Keratinocyte (primary cell): ENCODE results near the gene SPAST. TPM values are rescaled to one million over a fixed set of nuclear protein-coding genes. Genes with fewer than 3 reads are reported as not detected.

ENCODE experiments used
- DNase-seq: peaks from one replicate; pipeline ENCODE4 v3.0.0-alpha.2; 2011; ENCODE audit warnings: low read depth, missing footprints, low spot score
- FAIRE-seq: peaks from 2 replicates; lab custom pipeline; 2011; peaks lifted over from hg19 to GRCh38; lab: Jason Lieb, UNC
- H2AFZ ChIP-seq: 2 replicates; pipeline ENCODE4 v1.6.0; 2012; ENCODE audit warnings: low read length, control low read depth, inconsistent platforms; ENCODE audit not compliant: control insufficient read depth
- H3K27ac ChIP-seq: 2 replicates; pipeline ENCODE4 v1.5.1; 2011; ENCODE audit warnings: low read length; ENCODE audit not compliant: control insufficient read depth, insufficient read depth
- H3K27me3 ChIP-seq: 3 replicates; pipeline ENCODE4 v1.6.0; 2011; ENCODE audit warnings: low read length; ENCODE audit not compliant: control insufficient read depth, insufficient read depth; ENCODE audit errors: extremely low read depth
- H3K36me3 ChIP-seq, 2 experiments: 2 replicates in 1 of 2; 3 replicates in 1 of 2; pipeline ENCODE4 v1.5.1; 2011; ENCODE audit warnings: low read length in 2 of 2, mild to moderate bottlenecking in 1 of 2; ENCODE audit not compliant: control insufficient read depth in 2 of 2, insufficient read depth in 2 of 2; ENCODE audit errors: extremely low read depth in 1 of 2
- H3K4me1 ChIP-seq: 3 replicates; pipeline ENCODE4 v1.5.1; 2011; ENCODE audit warnings: low read length; ENCODE audit not compliant: control insufficient read depth, insufficient read depth; ENCODE audit errors: extremely low read depth
- H3K4me2 ChIP-seq: 3 replicates; pipeline ENCODE4 v1.6.0; 2011; ENCODE audit warnings: low read depth, low read length; ENCODE audit not compliant: control insufficient read depth, insufficient read depth; ENCODE audit errors: extremely low read depth
- H3K4me3 ChIP-seq, 3 experiments: fragments of 200-600 bp in 1 of 3; sonication (generic) in 1 of 3; 2 replicates in 2 of 3; 3 replicates in 1 of 3; pipeline ENCODE4 v1.5.1; 2011 to 2016; ENCODE audit warnings: low read length in 3 of 3, mild to moderate bottlenecking in 3 of 3, control low read depth in 2 of 3, inconsistent platforms in 1 of 3, low read depth in 1 of 3, mixed read lengths in 1 of 3, mixed run types in 1 of 3, moderate library complexity in 1 of 3; ENCODE audit not compliant: control insufficient read depth in 2 of 3, insufficient read depth in 2 of 3; ENCODE audit errors: extremely low read depth in 1 of 3
- H3K79me2 ChIP-seq: 2 replicates; pipeline ENCODE4 v1.6.0; 2012; ENCODE audit warnings: low read length; ENCODE audit not compliant: control insufficient read depth, insufficient read depth
- H3K9ac ChIP-seq: 3 replicates; pipeline ENCODE4 v1.6.0; 2011; ENCODE audit warnings: low read length; ENCODE audit not compliant: control insufficient read depth, insufficient read depth; ENCODE audit errors: extremely low read depth
- H3K9me1 ChIP-seq: 3 replicates; pipeline ENCODE4 v1.6.0; 2011; ENCODE audit warnings: low read length; ENCODE audit not compliant: control insufficient read depth, insufficient read depth; ENCODE audit errors: extremely low read depth
- H3K9me3 ChIP-seq: 2 replicates; pipeline ENCODE4 v1.5.1; 2012; ENCODE audit warnings: low read depth, low read length; ENCODE audit not compliant: control insufficient read depth
- H4K20me1 ChIP-seq: 3 replicates; pipeline ENCODE4 v1.6.0; 2011; ENCODE audit warnings: low read length; ENCODE audit not compliant: control insufficient read depth, insufficient read depth; ENCODE audit errors: extremely low read depth
- CTCF ChIP-seq, 3 experiments: IDR thresholded peaks in 1 of 3; conservative IDR thresholded peaks in 1 of 3; optimal IDR thresholded peaks in 1 of 3; 2 replicates in 2 of 3; 3 replicates in 1 of 3; pipeline versions ENCODE3 to v1.5.1; 2011; ENCODE audit warnings: low read length in 3 of 3, mild to moderate bottlenecking in 3 of 3, moderate library complexity in 2 of 3, control low read depth in 1 of 3, inconsistent platforms in 1 of 3; ENCODE audit not compliant: insufficient read depth in 2 of 3; ENCODE audit errors: extremely low read depth in 1 of 3
- EZH2 ChIP-seq: IDR thresholded peaks from one replicate; pipeline ENCODE4 v1.6.1; 2012; ENCODE audit warnings: inconsistent platforms, mild to moderate bottlenecking, low read length, moderate library complexity
- dilution Hi-C: fragments of 300-500 bp; cut with MboI; formaldehyde crosslinking; loops from one replicate; pipeline ENCODE4 v1.7.0; 2020; ENCODE audit warnings: low sequenced_read_pairs; ENCODE audit not compliant: extremely low pct_ligation_motif_present
- polyA plus RNA-seq, 5 experiments: library from polyadenylated mRNA; depleted of rRNA in 3 of 5; stranded (reverse) in 3 of 5; stranded (forward) in 1 of 5; unstranded in 1 of 5; fragments of >200 nt; gene quantifications; 1 replicate in 1 of 5; 2 replicates in 3 of 5; 3 replicates in 1 of 5; pipeline versions ENCODE4 v1.2.1 to v1.2.3, GENCODE V29; 2011 to 2012; ENCODE audit warnings: missing spikeins in 2 of 5, low read depth in 1 of 5, low replicate concordance in 1 of 5

The SPAST gene
- polyA plus RNA-seq, 1 donor (not counting 4 experiments of a cell fraction or from before 2014, with no cell fraction given) = 9.5 TPM

GRCh38 chr2:32119161-32119560, 55.8 kb downstream of the SPAST start:
- no peak overlapping the region for H3K4me3 ChIP-seq
- H2AFZ ChIP-seq = no peak overlapping the region
- no peak for TF ChIP-seq CTCF (optimal IDR thresholded peaks at IDR 0.05 in 1 of 3, IDR thresholded peaks at IDR 0.05 in 1 of 3, conservative IDR thresholded peaks at IDR 0.05 in 1 of 3; ENCODE audit: extremely low read depth in 1 of 3, insufficient read depth in 2 of 3, low read length in 3 of 3)
- TF ChIP-seq EZH2 = no peak
- no peak overlapping the region for H3K9ac ChIP-seq
- peak overlapping the region; percentile 34 for H3K27ac ChIP-seq
- H3K27me3 ChIP-seq = no peaks in the 10 kb centered on the region
- no peaks in the 10 kb centered on the region for H3K79me2 ChIP-seq
- no peaks in the 10 kb centered on the region for H3K9me3 ChIP-seq
- DNase-seq = no peak
- FAIRE-seq = peak; percentile 23
- peaks cover 0 to 2% of the 10 kb centered on the region in 2 experiments for H3K36me3 ChIP-seq
- H3K4me2 ChIP-seq = peak overlapping the region; percentile 23
- H3K9me1 ChIP-seq = no peaks in the 10 kb centered on the region
- dilution Hi-C loops = no loop called here
- H3K4me1 ChIP-seq = peaks cover 10% of the 10 kb centered on the region
- no peaks in the 10 kb centered on the region for H4K20me1 ChIP-seq

- DNase-seq (no peak), FAIRE-seq (no peak)
- Histone ChIP-seq H3K9me3 (no peaks in the 10 kb centered on the region), H4K20me1 (no peaks in the 10 kb centered on the region), H3K36me3 (peaks cover 0 to 3% of the 10 kb centered on the region in 2 experiments), H2AFZ (no peak overlapping the region), H3K4me3 (no peak overlapping the region), H3K79me2 (no peaks in the 10 kb centered on the region), H3K4me2 (no peak overlapping the region), H3K27me3 (no peaks in the 10 kb centered on the region), H3K9me1 (no peaks in the 10 kb centered on the region), H3K9ac (no peak overlapping the region), H3K4me1 (no peaks in the 10 kb centered on the region), H3K27ac (no peak overlapping the region)
- dilution Hi-C loops = no loop called here
- TF ChIP-seq CTCF (optimal IDR thresholded peaks at IDR 0.05 in 1 of 3, IDR thresholded peaks at IDR 0.05 in 1 of 3, conservative IDR thresholded peaks at IDR 0.05 in 1 of 3; ENCODE audit: extremely low read depth in 1 of 3, insufficient read depth in 2 of 3, low read length in 3 of 3) (no peak), EZH2 (no peak)
Observed at GRCh38 chr2:32124660-32125059, 61.3 kb downstream of the SPAST start.
